Inflammatory macrophage treated with lipopolysaccharide for 4 hours (primary cell): ENCODE measurements around the gene SETD1A.
"Not testable (repeated sequence)": the region's sequence is repeated elsewhere in the genome, so short reads cannot be mapped to it uniquely, and the experiment has no call there.

Experiments used
- DNase-seq: peaks from one replicate; pipeline ENCODE4 v3.0.0-alpha.2; 2020

Gene SETD1A

DNA sequence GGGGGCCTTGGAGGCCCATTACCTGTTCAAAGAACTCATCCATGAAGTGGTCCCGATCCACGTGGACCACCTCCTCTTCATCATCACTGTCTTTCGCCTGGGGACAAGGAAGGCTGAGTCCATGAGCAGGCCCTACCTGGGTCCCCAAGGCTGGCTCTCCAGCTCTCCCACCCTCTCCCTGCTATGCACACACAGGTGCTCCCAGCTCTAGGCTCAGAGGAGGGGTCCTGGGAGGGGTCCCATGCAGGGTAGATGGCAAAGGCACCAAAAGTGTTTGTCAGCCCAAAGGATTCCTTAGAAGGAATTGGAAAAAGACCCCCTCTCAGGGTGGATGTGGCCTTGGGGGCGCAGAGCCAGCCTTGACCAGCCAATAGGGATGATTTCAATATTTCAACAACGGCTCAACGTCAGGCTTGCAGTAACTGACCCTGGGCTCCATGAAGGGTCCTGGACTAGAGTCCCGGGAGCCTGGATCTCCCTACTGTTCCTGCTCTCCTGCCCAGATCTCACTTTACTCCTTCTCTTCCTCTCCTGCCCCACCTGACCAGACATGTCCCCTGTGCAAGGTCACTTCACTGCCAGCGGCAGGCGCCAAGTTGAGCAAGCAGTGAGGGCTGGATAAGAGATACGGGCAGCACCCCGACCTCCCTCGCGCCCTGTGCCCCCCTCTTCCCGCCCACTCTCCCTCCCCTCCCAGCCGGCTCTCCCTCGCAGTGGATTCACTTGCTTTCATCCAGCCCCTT is 44.1 kb downstream of the SETD1A start:
- DNase-seq: no peak

DNA sequence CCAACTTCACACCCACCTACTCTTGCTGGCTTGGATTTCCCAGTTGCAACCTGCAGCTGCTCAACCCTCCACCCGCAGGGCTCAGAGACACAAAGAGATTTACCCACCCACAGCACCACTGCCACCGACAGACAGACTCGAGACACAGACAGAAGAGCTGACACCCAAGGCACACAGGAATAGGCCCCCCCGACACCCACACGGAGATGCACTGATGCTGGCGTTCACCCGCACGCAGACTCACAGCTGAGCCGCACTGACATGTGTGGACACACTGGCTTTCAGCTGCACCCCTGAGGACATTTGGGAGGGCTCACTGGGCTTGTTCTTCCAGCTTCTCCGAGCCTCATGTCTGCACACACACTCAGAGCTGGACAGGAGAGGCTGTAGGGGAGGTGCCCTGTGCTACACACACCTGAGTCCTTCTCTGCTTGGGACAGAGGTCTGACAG is 44.7 kb downstream of the SETD1A start:
- DNase-seq: no peak

DNA sequence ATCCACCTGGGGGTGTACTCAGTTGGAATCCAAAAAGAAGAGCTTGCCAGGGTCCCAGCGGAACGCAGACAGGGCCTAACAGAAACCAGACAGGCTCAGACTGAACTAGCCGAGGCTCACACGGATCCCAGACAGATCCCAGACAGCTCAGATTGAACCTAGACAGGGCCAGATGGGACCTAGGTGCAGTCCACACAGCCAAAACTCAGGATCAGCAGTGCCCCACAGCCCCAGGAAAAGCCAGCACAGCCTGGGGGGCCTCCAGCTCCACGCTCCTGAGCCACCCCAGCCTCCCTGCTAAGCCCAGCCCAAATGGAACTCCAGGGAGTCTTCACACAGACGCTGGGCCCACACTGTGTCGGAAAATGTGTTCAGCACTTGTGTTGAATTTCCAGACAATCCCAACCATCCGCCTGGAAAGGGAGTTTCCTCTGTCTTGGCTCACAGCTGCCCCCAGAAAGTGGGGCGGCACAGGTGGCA is 45.3 kb downstream of the SETD1A start:
- no peak for DNase-seq

DNA sequence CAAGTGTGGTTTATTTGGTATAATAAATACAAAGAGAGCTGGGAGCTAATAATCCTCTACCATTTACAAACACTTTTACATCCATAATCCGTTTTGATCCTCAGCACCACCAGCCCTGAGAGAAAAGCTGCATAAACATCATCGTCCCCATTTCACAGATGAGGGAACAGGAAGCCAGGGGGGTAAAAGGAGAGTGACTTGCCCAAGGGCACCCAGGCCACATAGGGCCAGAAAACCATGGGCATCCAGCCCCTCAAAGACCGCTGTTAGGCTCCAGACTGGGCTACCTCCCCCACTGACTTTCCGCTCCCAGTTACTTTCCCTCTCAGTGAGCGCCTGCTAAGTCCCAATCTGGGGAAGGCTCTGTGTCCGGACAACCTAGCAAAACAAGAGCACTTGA is 46.2 kb downstream of the SETD1A start:
- DNase-seq: no peak

DNA sequence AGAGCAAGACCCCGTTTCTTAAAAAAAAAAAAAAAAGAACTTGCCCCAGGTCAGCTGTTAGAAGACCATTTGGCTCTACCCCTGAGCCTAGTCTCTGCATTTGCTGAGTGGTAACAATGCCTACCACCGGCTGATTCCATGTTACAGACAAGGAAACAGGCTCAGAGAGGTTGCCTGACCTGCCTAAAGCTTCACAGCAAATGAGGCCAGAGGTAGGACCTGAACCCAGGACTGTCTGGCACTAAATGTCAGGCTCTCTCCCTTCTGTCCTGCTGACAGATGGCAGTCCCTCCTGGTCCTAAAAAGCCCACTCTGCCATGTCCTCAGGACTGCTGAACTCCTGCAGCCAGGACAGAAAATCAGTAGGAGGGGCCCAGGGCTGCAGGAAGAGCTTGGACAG is 47.1 kb downstream of the SETD1A start:
- DNase-seq: no peak

DNA sequence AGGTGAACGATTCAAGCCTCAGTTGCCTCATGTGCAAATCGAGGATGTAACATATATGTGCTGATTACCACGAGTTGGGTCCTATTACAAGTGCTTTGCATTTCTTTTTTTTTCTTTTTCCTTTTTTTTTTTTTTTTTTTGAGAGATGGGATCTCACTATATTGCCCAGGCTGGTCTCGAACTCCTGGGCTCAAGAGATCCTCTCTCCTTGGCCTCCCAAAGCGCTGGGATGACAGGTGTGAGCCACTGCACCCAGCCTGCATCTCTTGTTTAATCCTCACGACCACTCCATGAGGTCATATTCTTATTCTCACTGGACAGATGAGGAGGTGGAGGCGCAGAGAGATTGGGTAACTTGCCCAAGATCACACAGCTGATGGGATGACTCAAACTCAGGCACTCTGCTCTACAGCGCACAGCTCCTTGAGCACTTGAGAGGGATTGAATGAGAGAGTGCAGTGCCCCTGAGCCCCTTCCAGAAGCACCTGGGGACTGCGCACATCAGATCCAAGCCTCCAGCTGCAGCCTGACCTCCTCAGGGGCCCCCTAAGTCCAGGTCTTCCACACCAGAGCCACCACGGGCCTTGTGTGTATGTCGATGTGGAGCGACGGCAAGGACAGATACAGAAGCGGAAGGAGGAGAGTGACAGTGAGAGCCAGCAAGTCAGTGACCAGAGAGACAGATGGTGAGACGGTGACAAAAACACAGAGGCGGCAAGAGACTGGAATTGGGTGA is 48.0 kb downstream of the SETD1A start:
- DNase-seq: peak; percentile 77

DNA sequence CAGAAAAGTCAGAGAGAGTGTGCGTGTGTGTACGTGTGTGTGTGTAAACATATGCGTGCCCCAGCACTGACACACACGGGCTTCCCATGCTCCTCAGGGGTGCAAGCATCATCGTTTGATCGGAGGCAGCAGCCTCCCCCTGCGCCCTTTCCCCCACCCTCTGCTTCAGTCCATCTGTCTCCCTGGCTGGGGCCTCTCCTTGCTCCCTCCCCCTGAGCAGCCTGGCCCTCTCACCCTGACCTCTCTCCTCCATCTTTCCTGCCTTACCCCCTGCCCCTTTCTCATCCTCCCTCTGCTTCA is 48.5 kb downstream of the SETD1A start:
- DNase-seq: no peak

DNA sequence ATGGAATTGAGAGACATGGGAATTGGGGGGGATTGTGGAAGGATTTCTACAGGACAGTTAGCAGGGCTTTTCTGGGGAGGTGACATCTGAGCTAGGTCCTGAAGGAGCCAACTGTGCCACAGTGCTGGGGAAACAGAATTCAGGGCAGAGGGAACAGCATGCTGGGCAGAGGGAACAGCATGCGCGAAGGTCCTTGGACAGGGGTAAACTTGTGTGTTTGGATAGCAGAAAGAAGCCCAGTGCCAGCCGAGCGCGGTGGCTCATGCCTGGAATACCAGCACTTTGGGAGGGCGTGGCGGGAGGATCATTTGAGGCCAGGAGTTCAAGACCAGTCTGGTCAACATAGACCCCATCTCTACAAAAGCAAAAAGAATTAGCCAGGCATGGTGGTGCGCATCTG is 49.0 kb downstream of the SETD1A start:
- DNase-seq: no peak

DNA sequence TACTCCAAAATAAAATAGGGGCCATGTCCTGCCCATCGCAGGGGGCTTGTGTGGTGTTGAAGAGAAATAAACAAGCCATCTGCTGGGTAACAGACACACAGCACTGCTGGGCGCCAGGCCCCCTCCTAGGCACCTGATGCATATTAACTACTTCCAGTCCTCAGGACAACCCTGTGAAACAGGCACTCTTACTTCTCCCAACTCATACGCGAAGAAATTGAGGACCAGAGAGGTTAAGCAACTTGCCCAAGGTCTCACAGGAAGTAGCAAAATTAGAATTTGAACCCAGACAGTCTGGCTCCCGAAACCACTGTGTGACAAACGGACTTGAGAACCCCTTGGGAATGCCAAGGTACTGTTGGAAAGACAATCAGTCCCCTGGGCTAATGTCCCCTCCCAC is 50.1 kb downstream of the SETD1A start:
- DNase-seq: no peak

DNA sequence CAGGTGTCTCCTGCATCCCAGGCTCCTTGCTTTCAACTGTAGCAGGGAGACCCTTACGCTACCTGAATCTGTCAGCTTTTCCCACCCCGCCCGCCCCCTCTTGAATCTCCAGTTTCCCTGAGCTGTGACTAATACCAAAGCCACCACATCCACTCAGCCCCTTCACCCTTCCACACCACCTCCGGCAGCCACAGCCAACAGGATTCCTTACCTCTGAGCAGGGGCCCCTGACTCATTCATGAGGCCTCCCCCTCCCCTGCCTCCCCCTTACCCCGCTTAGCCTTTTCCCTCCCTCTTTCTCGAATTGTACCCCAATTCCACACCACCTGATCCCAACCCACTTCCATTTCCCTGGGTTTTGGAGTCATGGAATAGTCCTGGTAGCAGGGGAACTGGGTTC is 50.6 kb downstream of the SETD1A start:
- no peak for DNase-seq

DNA sequence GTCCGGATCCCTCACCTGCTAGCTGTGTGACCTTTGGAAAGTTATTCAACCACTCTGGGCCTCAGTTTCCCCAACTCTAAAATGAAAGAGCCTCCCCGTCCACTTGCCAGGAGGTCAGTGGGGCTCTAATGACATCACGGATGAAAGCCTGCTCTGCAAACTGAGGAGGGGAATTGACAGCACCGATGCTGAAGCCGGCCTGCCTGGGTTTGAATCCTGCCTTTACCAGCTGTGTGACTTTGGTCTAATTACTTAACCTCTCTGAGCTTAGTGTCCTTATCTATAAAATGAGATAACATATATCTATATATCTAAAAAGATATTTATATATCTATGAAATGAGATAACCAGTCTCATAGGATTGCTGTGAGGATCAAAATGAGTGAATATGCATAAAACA is 51.0 kb downstream of the SETD1A start:
- DNase-seq: no peak

DNA sequence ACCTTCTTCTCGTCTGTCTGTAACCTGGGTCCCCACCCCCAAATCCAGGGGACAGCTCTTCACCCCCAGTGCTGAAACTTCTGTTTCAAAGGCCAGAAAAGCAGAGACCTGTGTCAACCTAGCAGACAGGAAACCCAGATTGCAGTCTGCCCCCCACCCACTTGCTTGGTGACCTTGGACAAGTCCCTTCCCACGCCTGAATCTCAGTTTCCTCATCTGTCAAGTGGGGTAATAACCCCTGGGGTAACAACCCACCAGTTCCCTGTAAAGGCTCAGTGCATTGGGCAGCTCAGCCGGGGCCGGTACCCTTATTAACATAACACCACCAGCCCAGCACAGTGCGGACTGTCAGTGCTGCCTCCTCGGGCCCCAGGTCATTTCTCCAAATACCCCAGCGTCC is 51.6 kb downstream of the SETD1A start:
- DNase-seq: no peak

DNA sequence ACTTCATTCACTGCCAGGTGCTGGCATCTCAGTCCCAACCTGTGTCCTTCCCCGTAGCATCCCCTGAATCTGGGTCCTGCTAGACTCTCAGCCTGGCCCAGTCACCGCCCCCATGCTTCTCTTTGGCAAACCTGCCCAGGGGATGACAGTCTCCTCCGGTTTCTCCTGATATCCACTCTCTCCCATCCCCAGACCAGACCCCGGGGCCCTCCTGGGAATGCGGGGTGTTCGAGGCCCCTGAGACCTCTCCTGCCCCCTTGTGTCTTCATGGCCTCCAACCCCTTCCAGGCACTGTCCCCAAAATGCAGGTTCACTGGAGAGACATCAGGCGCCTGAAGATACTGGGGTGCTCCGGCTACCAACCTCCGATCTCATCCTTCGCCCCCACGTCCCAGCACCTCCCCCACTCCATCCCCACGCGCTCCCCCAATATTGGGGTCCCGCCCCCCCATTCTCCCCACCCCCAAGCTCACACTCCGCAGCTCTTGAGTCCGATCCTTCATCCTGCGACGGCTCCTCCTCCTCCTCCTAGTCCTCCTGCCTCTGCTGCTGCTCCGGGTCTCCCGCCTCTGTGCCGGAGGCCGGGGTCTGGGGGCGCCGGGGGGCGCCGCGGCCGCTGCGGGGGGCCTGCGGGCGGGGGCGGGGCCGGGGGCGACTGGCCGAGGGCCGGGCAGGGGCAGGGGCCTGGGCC is 52.5 kb downstream of the SETD1A start:
- DNase-seq: no peak

DNA sequence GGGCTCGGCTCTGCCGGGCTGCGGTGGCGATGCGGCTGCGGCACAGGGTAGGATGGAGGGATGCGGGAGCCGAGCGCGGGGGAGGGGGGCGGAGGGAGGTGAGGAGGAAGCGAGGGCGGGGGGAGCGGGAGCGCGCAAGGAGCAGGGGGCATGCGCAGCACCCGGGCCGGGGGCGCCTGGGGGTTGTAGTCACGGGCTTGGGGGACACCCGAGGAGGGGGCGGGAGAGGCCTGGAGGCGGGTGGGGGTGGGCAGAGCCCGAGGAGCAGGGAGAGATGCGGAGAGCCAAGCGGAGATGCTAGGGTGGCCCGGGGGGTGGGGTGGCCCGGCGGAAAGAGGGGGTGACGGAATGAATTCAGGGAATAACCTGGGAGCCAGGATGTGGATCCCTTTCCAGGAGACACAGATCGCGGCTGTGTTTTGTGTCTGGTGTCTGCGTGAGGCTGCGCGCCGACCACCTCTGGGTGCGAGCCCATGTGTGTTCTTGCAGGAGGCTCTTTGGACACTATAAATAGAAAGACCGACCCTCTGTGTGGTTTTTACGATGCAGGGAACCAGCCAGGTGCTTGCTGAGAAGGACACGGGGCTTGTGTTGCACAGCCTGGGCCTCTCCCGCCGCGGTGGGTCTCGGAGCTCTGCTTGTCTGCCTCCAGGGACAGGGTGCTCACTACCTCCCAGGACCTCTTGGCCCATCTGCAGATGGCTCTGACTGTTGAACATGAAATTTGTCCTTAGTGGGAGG is 53.2 kb downstream of the SETD1A start, which contains the start of gene STX1B:
TSS of gene STX1B (minus strand) at position 54 of the 741 bp plus-strand sequence. CDS start 242 bp downstream, outside the sequence.
- DNase-seq: no peak

DNA sequence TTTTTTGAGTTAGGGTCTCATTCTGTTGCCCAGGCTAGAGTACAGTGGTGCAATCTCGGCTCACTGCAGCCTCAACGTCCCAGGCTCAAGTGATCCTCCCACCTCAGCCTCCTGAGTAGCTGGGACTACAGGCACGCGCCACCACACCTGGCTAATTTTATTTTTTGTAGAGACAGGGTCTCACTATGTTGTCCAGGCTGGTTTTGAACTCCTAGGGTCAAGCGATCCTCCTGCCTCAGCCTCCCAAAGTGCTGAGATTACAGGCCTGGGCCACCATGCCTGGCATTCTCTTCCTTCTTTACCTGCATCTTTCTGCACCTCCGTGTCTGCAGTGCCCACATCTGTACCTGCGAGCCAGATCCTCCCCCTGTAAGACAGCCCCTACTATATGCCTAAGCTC is 54.3 kb downstream of the SETD1A start:
- DNase-seq: not testable (repeated sequence)

DNA sequence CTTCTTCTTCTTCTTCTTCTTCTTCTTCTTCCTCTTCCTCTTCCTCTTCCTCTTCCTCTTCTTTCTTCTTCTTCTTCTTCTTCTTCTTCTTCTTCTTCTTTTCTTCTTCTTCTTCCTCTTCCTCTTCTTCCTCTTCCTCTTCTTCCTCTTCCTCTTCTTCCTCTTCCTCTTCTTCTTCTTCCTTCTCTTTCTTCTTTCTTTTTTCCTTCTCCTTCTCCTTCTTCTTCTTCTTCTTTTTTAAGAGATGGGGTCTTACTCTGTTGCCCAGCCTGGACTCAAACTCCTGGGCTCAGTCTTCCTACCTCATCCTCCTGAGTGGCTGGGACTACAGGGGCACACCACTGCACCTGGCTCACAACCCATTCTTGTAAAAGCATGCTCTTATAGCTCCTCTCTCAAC is 55.7 kb downstream of the SETD1A start:
- DNase-seq: not testable (repeated sequence)

DNA sequence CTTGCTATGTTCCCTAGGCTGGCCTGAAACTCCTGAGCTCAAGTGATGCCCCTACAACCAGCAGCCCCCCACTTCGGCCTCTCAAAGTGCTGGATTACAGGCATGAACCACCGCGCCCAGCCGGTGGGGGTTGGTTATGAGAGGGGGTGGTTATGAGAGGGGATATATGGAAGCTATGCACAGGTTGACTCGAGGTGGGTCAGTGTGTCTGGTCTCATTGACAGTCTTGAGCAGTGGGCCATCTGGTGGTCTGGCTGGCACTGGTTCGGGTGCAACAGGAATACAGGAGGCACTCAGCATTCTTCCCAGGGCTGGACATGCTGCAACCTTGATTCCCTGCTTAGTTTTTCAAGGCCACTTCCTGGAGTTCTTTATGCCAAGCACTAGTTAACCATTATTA is 58.5 kb downstream of the SETD1A start:
- no peak for DNase-seq

DNA sequence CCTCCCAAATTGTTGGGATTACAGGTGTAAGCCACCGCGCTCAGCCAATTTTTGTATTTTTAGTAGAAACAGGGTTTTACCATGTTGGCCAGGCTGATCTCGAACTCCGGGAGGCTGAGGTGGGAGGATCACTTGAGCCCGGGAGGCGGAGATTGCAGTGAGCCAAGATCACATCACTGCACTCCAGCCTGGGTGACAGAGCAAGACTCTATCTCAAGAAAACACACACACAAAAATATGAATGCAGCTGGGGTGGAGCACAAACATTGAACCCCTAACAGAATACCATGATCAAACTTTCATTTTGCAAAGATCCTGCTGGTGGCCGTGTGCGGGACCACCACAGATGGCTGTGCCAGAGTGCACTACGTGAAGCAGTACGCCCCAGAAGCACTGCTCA is 60.2 kb downstream of the SETD1A start:
- DNase-seq: not testable (repeated sequence)

DNA sequence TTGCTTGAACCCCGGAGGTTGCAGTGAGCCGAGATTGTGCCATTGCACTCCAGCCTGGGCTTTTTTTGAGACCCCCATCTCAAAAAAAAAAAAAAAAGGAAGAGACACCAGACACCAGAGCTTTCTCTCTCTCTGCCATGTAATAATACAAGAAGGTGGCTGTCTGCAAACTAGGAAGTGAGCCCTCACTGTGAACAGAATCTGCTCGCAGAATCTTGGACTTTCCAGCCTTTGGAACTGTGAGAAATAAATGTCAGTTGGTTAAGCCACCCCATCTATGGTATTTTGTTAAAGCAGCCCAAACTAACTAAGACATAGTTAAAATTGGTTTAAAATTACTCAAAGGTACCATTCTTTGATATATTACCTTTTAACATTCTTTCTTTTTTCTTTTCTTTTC is 63.0 kb downstream of the SETD1A start:
- peak; percentile 64 for DNase-seq

DNA sequence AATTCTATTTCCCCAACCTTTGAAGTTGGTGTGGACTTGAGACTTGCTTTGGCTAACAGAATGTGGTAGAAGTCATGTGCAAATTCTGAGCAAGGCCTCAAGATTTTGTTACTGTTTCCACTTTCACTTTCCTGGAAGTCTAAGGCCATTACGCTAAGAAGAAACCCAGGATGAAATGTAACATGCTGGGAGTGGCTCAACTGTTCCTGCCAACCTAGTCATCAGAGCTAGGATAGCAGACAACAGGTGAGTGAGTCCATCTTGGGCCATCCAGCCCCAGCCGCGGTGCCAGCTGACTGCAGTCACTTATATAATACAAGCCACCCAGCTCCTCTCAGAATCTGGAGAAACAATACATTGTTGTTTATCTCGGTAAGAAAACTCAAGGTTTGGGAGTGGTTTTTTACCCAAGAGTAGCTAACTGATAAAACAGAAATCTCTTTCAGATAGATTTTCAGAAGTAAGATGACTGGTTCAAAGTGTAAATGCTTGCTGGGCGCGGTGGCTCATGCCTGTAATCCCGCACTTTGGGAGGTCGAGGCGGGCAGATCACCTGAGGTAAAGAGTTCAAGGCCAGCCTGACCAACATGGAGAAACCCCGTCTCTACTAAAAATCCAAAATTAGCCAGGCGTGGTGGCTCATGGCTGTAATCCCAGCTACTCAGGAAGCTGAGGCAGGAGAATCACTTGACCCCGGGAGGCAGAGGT is 65.1 kb downstream of the SETD1A start:
- DNase-seq: peak; percentile 87

DNA sequence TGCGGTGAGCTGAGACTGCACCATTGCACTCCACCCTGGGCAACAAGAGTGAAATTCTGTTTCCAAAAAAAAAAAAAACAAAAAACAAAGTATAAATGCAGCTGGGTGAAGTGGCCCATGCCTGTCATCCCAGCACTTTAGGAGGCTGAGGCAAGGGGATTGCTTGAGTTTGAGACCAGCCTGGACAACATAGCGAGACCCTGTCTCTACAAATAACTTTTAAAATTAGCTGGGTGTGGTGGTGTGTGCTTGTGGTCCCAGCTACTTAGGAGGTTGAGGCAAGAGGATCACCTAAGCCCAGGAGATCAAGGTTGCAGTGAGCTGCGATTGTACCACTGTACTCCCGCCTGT is 65.7 kb downstream of the SETD1A start:
- DNase-seq: no peak

DNA sequence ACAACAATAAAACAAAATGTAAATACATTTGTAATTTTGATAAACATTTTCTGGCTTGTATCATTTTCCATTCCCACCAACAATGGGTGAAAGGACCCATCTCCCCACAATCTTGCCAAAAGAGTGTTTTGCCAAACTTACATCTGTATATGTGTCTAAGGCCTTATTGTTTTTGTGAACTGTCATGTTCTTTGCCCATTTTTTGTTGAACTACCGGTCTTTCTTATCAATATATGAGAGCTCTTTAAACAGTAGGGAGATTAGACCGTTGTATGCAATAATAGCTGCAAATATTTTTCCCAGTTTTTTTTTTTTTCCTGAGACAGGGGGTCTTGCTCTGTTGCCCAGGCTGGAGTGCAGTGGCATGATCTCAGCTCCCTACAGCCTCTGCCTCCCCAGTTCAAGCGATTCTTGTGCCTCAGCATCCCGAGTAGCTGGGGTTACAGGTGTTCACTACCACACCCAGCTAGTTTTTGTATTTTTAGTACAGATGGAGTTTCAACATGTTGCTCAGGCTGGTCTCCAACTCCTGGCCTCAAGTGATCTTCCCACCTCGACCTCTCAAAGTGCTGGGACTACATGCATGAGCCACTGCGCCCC is 66.2 kb downstream of the SETD1A start:
- no peak for DNase-seq
